ENCODE data around the gene MT1HL1. TPM values are rescaled to one million over a fixed set of nuclear protein-coding genes. Genes with fewer than 3 reads are reported as not detected.

MT1HL1 gene
- total and polyA plus RNA-seq, 2 experiments from 2014 or later: not detected

GRCh38 chr1:237009611-237010010 is 5.4 kb upstream of the MT1HL1 start:
- H3K9ac ChIP-seq: no peak overlapping the region
- no peak overlapping the region for H3K27ac ChIP-seq
- no peaks in the 10 kb centered on the region for H3F3A ChIP-seq (ENCODE audit: insufficient read depth)
- no peak for TF ChIP-seq EZH2phosphoT487 (IDR thresholded peaks at IDR 0.05; ENCODE audit: insufficient read depth, low read depth)
- TF ChIP-seq EZH2 (IDR thresholded peaks at IDR 0.05; ENCODE audit: insufficient read depth, poor library complexity, severe bottlenecking): no peak
- no peaks in the 10 kb centered on the region for H3K4me1 ChIP-seq (ENCODE audit: insufficient read depth)
- in situ Hi-C loops (cut with MboI): no loop called here
- no peaks in the 10 kb centered on the region for H4K20me1 ChIP-seq (ENCODE audit: insufficient read depth)
- H2AFZ ChIP-seq: no peak overlapping the region
- H3K79me2 ChIP-seq (ENCODE audit: insufficient read depth): no peaks in the 10 kb centered on the region
- H3K9me3 ChIP-seq (ENCODE audit: low read depth): no peaks in the 10 kb centered on the region
- WGBS, 2 experiments (ENCODE audit: low coverage in 1 of 2, low lambda C conversion rate in 2 of 2, missing lambda C conversion rate in 2 of 2): 48 to 50% methylated on average over 4 of the region's 4 CpGs
- no peak overlapping the region for H3K4me2 ChIP-seq (ENCODE audit: unreplicated experiment)
- H3K9me2 ChIP-seq (ENCODE audit: insufficient read depth): no peaks in the 10 kb centered on the region
- H3K27me3 ChIP-seq (replicated peaks; ENCODE audit: insufficient read depth): no peaks in the 10 kb centered on the region
- no peak overlapping the region for H3K4me3 ChIP-seq
- no peaks in the 10 kb centered on the region for H3K36me3 ChIP-seq (ENCODE audit: low read depth)
- no peak for DNase-seq

GRCh38 chr1:237007147-237007881 is 3.1 kb upstream of the MT1HL1 start:
- H3F3A ChIP-seq (ENCODE audit: insufficient read depth): no peaks in the 10 kb centered on the region
- TF ChIP-seq EZH2 (IDR thresholded peaks at IDR 0.05; ENCODE audit: insufficient read depth, poor library complexity, severe bottlenecking): no peak
- TF ChIP-seq EZH2phosphoT487 (IDR thresholded peaks at IDR 0.05; ENCODE audit: insufficient read depth, low read depth): no peak
- no peak overlapping the region for H3K9ac ChIP-seq
- no peaks in the 10 kb centered on the region for H3K9me2 ChIP-seq (ENCODE audit: insufficient read depth)
- DNase-seq: no peak
- no peaks in the 10 kb centered on the region for H3K4me1 ChIP-seq (ENCODE audit: insufficient read depth)
- no peaks in the 10 kb centered on the region for H3K9me3 ChIP-seq (ENCODE audit: low read depth)
- H3K27ac ChIP-seq: no peak overlapping the region
- no peak overlapping the region for H3K4me2 ChIP-seq (ENCODE audit: unreplicated experiment)
- H3K36me3 ChIP-seq (ENCODE audit: low read depth): no peaks in the 10 kb centered on the region
- no peak overlapping the region for H2AFZ ChIP-seq
- no peak overlapping the region for H3K4me3 ChIP-seq
- H4K20me1 ChIP-seq (ENCODE audit: insufficient read depth): no peaks in the 10 kb centered on the region
- H3K79me2 ChIP-seq (ENCODE audit: insufficient read depth): no peaks in the 10 kb centered on the region
- in situ Hi-C loops (cut with MboI): no loop called here
- WGBS, 2 experiments (ENCODE audit: low coverage in 1 of 2, low lambda C conversion rate in 2 of 2, missing lambda C conversion rate in 2 of 2): 32 to 34% methylated on average over 14 of the region's 14 CpGs
- no peaks in the 10 kb centered on the region for H3K27me3 ChIP-seq (replicated peaks; ENCODE audit: insufficient read depth)

- no peaks in the 10 kb centered on the region for H3F3A ChIP-seq (ENCODE audit: insufficient read depth)
- H3K79me2 ChIP-seq (ENCODE audit: insufficient read depth): no peaks in the 10 kb centered on the region
- no peak overlapping the region for H2AFZ ChIP-seq
- H3K27ac ChIP-seq: no peak overlapping the region
- H3K9me2 ChIP-seq (ENCODE audit: insufficient read depth): no peaks in the 10 kb centered on the region
- TF ChIP-seq EZH2 (IDR thresholded peaks at IDR 0.05; ENCODE audit: insufficient read depth, poor library complexity, severe bottlenecking) (no peak), EZH2phosphoT487 (IDR thresholded peaks at IDR 0.05; ENCODE audit: insufficient read depth, low read depth) (no peak)
- 13 to 21% methylated on average over 4 of the region's 4 CpGs for WGBS, 2 experiments (ENCODE audit: low coverage in 1 of 2, low lambda C conversion rate in 2 of 2, missing lambda C conversion rate in 2 of 2)
- no peak for DNase-seq
- H3K4me3 ChIP-seq: no peak overlapping the region
- no peaks in the 10 kb centered on the region for H3K9me3 ChIP-seq (ENCODE audit: low read depth)
- no peak overlapping the region for H3K4me2 ChIP-seq (ENCODE audit: unreplicated experiment)
- H3K27me3 ChIP-seq (replicated peaks; ENCODE audit: insufficient read depth): no peaks in the 10 kb centered on the region
- H4K20me1 ChIP-seq (ENCODE audit: insufficient read depth): no peaks in the 10 kb centered on the region
- H3K4me1 ChIP-seq (ENCODE audit: insufficient read depth): no peaks in the 10 kb centered on the region
- in situ Hi-C loops (cut with MboI): no loop called here
- H3K36me3 ChIP-seq (ENCODE audit: low read depth): no peaks in the 10 kb centered on the region
- H3K9ac ChIP-seq: no peak overlapping the region
These were observed 1.4 kb upstream of the MT1HL1 start for GRCh38 chr1:237005674-237006073.

- Histone ChIP-seq H3K79me2 (ENCODE audit: insufficient read depth) (no peaks in the 10 kb centered on the region), H3K9me3 (ENCODE audit: low read depth) (no peaks in the 10 kb centered on the region), H3K27me3 (replicated peaks; ENCODE audit: insufficient read depth) (no peaks in the 10 kb centered on the region), H3F3A (ENCODE audit: insufficient read depth) (no peaks in the 10 kb centered on the region), H3K9ac (no peak overlapping the region), H4K20me1 (ENCODE audit: insufficient read depth) (no peaks in the 10 kb centered on the region), H3K4me1 (ENCODE audit: insufficient read depth) (no peaks in the 10 kb centered on the region), H2AFZ (no peak overlapping the region), H3K27ac (no peak overlapping the region), H3K9me2 (ENCODE audit: insufficient read depth) (no peaks in the 10 kb centered on the region), H3K36me3 (ENCODE audit: low read depth) (no peaks in the 10 kb centered on the region), H3K4me2 (ENCODE audit: unreplicated experiment) (no peak overlapping the region), H3K4me3 (no peak overlapping the region)
- in situ Hi-C loops (cut with MboI): no loop called here
- no peak for DNase-seq
- TF ChIP-seq EZH2 (IDR thresholded peaks at IDR 0.05; ENCODE audit: insufficient read depth, poor library complexity, severe bottlenecking) (no peak), EZH2phosphoT487 (IDR thresholded peaks at IDR 0.05; ENCODE audit: insufficient read depth, low read depth) (no peak)
- 39 to 42% methylated on average over 8 of the region's 8 CpGs for WGBS, 2 experiments (ENCODE audit: low coverage in 1 of 2, low lambda C conversion rate in 2 of 2, missing lambda C conversion rate in 2 of 2)
These were observed 725 bp downstream of the MT1HL1 start for GRCh38 chr1:237003516-237003915.

All from GM23248 (cell line).